Right renal cortex interstitium (tissue), 3 donors: ENCODE data around the gene ANP32A. TPM values are rescaled to one million over a fixed set of nuclear protein-coding genes. Genes with fewer than 3 reads are reported as not detected.
A peak's percentile ranks its signal among the peaks of the same experiment; 100 is the strongest.
"Not testable (repeated sequence)": the region's sequence is repeated elsewhere in the genome, so short reads cannot be mapped to it uniquely, and the experiment has no call there.

Experiments used
- DNase-seq, 3 donors: peaks; one replicate each; pipeline ENCODE4 v3.0.0-alpha.2; 2013; ENCODE audit warnings: low read depth in 3 of 3, low spot score in 2 of 3
- polyA plus RNA-seq, 3 donors: library from polyadenylated mRNA; unstranded; fragments of 120-200 nt; gene quantifications; one replicate each; pipeline ENCODE4 v1.2.1, GENCODE V29; 2013; ENCODE audit not compliant: insufficient read length in 3 of 3

ANP32A gene
- polyA plus RNA-seq = 100 to 1,000 TPM; 303 to 333 (median 312) TPM

DNA sequence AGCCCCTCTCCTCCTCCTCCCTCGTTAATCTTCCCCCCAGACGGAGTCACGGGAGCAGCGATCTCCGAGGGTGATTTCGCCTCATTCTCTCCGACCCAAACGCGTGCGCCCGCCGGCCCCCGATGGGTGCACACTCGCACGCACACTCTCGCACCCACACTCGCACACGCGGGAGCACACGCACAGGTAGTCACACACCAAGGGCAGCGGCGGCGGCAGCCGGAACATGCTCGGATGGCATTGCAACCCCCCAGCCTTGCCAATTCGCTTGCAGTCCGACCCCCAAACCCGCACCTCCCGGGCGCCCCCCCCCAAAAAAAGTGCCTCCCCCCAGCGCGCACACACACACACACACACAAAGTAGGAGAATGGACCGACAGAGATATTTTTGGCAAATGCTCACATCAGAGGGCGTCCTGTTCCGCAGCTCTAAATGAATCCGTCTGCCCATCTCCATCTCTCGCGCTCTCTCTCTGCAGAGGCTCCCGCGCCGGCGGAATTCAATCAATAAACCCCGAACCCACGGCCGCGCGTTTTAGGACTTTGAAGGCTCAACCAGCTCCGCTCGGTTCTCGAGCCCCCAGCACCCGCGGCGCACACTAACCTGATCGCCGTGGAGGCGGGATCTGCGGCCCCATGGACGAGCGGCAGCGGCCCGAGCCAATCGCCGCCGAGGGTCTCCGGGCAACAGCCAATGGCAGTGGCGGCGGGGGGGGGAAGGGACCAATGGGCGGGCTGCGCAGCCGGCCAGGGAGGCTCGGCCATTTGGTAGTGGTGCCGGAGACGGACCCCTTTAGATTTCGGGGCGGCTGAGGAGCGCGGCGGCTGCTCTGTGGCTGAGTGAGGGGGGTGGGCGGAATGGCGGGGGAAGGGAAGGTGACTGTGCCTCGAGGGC lies at the start of gene ANP32A:
ANP32A (minus strand) TSS at position 601 of the 895 bp plus-strand sequence; CDS start at position 457, 144 bp downstream.
- peak; percentile 86 to 91 (median 90) for DNase-seq

DNA sequence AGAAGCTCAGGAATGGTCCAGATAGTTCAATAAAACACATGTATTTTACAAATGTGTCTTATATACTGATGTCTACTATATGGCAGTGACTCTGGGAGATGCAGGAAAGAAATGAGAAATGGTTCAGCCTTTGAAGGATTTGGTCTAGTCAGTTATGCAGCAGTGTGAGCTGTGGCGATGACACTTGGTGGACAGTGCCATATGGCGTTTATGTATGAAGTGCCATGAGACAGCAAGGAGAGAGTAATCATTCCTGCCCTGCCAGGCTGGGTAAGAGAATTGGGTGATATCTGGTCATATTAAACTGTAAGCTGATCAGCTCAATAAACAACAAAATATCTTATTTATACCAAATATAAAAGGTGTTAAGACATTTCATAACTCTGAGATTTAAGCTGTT lies 47.6 kb upstream of the ANP32A start:
- DNase-seq = no peak

DNA sequence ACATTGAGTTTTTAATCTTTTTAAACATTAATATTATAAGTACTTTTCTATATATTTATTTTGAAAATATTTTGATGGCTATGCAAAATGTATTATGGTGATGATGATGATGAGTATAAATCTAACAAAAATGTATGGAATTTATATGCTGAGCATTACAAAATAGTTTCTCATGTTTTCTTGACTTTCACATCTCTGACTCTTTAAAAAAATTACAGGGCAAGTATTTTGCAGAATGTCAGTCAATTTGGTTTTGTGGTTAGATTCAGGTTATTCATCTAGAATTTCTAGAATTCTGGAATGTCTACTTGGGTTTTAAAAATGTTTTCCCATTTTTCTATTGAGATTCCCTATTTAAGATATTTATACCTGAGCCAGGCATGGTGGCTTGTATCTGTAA lies 41.7 kb upstream of the ANP32A start:
- no peak for DNase-seq

DNA sequence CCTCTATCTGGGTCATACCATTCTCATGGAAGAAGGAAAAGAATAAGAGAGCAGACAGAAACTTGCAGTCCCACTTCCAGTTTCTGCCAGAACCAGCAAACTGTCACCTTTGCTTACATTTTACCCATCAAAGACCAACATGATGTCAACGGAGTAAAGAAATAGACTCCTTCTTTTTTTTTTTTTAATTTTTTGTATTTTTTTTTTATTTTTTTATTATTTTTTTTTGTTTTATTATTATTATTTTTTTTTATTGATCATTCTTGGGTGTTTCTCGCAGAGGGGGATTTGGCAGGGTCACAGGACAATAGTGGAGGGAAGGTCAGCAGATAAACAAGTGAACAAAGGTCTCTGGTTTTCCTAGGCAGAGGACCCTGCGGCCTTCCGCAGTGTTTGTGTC lies 38.0 kb upstream of the ANP32A start:
- not testable (repeated sequence) for DNase-seq

DNA sequence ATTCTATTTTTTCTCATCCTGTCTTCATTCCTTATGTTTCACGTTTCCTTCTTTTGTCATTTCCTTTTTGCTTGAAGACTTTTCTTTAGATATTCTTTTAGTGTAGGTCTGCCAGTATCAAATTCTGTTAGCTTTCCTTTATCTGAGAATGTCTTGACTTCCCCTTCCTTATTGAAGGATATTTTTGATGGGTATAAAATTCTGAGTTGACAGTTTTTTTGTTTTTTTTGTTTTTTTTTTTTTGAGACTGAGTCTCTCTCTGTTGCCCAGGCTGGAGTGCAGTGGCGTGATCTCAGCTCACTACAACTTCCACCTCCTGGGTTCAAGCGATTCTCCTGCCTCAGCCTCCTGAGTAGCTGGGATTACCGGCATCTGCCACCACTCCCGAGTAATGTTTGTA lies 36.7 kb upstream of the ANP32A start:
- not testable (repeated sequence) for DNase-seq

DNA sequence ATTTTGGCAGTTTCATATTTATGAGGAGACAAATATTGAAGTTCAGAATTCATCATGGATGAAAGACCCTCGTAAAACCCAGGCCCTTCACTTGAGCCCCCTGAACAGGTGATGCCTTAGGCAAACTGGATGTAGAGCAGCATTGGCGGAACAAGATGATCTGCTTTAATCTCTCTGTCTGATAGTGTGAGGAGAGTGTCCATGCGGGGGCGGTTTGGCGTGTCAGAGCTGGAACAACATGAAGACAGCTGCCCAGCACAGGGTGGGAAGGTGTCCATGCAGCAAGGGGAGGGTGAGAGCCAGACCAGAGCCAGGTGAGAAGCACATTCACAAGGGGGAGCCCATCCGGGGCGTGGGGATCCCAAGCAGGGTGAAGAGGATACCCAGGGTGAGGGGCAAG lies 31.8 kb upstream of the ANP32A start:
- DNase-seq = no peak

DNA sequence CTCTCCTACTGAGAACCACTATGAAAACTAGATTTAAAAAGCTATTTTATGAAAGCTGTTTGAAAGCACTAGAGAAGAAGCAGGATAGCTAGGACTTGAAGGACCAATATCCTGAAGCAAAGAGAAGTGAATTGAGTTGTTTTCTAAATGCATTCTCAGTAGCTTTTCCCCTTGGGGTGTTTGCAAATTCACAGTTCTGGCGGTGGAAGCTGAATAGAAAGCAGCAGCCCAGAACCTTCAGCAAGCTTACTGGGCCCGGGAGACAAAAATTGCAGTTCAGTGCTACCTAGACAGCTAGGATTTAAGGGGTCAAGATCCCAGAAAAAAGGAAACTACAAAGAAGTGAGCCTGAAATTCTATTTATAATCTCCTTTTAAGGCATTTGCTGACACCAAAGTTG lies 31.3 kb upstream of the ANP32A start:
- no peak for DNase-seq

DNA sequence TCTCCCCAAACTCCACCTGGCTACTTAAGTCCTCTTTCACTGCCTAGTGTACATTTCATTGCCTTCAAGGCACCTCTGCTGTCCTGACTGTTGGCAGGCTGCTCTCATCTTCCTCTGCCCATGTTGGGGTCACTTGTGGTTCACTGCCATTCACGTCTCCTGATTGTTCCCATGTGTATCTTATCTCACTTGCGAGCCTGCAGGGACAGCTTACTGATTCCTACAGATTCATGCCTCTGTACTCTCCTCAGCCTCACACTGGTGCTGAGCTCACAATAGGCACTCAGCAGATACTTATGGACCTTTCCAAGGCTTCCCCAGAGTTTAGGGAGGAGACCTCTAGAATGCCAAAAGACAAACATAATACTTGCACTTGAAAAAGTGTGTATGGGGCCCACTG lies 28.8 kb upstream of the ANP32A start:
- no peak for DNase-seq

DNA sequence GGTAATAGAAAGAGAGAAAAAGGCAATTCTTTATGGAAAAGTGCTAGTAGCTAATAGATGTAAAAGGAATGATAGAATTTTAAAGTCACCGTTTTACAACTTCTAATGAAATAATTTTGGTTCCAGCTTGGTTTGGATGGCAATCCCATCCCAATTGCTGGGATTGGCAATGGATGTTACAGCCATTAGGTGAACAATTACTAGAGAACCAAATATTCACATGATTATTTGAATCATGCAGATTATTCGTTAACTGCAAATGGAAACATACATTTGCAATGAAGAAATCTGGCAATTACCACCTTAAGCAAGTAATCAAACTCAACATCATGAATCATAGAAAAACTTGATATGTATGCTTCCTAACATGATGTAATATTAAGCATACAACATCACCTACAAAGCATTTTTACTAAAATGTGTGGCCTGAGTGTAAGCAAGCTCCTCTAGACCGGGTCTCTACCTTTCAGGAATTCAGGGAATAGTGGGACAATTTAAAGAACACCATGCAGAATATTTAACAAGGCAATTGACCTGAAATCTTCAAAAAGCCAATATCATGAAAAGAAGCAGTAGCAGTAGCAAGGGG lies 26.2 kb upstream of the ANP32A start:
- DNase-seq = no peak

DNA sequence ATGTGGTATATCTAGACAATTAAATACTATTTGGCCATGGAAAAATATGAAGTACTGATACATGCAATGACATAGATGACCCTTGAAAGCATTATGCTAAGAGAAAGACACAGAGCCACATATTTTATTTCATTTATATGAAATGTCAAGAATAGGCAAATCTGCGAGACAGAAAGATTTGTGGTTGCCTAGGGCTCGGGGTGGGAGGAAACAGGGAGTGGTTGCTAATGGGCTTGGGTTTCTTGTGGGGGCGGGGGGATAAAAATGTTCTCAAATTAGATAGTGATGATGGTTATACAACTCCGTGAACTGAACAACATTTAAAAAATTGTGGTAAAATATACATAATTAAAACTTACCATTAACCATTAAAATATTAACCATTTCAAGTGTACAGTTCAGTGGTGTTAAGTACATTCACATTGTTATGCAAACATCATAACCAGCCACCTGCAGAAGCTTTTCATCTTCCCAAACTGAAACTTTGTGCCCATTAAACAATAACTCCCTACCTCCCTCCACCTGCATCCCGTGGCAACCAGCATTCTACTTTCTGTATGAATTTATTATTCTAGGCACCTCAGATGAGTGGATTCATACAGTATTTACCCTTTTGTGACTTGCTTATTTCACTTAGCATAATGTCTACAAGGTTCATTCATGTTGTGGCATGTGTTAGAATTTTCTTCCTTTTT lies 24.3 kb upstream of the ANP32A start:
- DNase-seq = no peak

DNA sequence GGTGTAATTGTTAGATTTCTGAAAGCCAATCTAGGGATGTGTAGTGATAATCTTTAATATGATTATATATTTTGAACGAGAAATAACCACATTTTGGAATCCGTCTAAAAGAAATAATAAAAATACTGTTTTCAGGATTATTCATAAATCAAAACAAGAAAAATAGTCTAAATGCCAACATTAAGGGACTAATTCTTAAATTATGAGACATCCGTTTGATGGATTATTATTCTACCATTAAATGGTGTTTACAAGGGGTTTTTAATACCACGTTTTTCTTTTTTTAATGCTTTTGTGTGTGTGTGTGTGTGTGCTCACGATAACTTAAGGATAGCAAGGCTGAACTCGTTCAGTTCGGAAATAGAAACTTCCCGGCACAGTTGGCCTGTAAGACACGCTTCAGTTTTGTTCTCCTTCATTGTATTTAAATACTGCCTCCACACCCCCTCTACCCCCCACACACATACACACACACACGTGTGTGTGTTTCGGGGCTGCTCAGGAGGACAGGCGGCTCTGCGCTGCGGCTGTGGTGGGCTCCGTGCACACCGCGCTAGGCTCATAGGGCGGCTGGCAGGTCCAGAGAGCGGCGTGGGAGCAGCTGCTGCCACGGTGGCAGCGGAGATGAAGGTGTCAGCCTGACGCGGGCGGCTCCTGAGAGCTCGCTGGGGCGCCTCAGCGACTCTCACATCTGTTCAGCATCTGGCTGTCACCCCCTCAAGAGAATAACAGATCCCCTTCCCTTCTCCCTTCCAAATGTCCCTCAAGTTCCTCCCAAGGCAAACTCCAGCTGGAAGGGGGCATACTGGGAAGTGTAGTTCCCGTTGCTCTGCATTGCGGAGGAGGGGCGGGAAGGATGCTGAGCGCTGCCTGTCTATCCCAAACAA lies 23.0 kb upstream of the ANP32A start:
- no peak for DNase-seq

DNA sequence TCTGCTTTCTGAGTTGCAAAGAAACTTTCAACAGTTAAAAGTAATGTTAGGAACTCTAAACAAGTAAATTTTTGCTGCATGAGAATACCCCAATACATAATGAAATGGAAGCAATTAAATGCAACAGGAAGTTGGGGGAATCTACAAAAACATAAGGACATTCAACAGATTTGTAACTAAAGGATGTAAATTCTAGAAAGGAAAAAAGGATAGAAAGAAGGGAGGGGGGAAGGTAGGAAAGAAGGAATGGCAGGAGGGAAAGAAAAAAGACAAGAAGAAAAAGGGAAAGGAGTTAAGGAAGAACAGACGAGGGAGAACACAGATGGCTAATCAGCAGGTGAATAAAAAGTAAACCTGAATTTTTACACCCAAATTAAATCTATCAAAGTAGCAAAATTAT lies 22.3 kb upstream of the ANP32A start:
- DNase-seq = no peak

DNA sequence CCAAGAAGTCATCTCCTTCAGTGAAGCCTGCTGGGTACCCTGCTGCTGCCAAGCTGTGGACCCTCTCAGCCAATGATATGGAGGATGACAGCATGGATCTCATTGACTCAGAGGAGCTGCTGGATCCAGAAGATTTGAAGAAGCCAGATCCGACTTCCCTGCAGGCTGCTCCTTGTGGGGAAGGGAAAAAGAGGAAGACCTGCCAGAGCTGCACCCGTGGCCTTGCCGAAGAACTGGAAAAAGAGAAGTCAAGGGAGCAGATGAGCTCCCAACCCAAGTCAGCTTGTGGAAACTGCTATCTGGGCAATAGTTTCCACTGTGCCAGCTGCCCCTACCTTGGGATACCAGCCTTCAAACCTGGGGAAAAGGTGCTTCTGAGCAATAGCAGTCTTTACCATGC lies 13.7 kb upstream of the ANP32A start:
- no peak for DNase-seq

DNA sequence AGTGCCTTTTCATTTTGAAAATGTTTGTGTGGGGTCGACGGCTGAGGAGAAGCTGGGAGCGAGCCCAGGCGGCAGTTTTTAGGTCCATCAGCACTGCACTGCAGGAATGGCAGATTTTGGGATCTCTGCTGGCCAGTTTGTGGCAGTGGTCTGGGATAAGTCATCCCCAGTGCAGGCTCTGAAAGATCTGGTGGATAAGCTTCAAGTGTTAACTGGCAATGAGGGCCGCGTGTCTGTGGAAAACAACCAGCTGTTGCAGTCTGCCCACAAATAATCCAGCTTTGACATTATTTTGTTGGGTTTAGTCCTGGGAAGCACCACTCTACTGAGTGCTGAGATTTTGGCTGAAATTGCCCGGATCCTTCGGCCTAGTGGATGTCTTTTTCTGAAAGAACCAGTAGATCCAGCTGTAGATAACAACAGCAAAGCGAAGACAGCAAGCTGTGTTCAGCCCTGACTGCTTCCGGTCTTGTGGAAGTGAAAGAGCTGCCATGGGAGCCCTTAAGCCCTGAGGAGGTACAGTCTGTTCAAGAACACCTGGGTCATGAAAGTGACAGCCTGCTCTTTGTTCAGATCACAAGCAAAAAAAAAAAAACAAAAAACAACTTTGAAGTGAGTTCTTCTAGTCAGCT lies 13.1 kb upstream of the ANP32A start:
- DNase-seq = no peak

DNA sequence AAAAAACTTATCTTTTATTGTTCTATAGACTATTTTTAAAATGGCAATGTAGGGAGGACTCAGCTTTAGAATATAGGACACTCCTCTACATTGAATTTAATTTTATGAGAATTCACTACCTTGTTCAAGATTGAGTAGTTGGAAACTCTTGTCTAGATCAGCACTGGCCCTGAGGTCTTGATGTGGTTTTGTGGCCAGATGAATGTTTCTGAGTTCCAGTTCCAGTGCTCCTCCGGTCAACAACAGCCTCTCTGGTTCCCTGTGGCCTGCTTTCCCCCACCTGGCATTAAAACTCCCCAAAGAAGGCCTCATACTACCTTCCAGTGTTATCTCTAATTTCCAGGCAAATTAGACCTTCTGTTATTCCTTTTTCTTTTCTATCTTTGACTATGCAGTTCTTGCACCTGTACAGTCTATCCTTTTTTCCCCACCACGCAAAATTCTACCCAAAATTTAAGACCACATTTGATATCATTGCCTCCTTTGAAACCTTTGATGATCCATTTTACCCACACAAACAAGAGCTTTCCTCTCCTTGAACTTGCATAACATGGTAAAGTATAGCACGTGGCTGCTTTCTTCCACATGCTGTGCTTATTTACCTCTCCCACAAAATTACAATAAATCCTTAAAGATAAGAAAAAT lies 9.6 kb upstream of the ANP32A start:
- no peak for DNase-seq

DNA sequence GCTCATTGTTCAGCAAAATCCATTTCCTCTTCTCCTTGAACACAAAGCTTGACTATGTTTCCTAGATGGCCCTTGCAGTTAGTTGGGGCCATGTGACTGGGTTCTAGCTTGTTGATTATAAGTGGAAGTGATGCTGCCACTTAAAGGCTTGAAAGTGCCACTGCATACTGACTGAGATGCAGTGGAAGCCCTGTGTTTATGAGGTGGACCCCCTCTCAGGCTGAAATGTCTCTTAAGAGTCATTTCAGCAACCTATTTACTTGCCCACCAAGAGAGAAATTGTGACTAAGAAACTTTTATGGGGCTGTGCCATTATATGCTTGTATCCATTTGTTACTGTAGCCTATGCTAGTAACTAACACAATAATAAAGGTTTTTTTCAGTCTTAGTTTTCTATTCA lies 8.4 kb upstream of the ANP32A start:
- DNase-seq = no peak

DNA sequence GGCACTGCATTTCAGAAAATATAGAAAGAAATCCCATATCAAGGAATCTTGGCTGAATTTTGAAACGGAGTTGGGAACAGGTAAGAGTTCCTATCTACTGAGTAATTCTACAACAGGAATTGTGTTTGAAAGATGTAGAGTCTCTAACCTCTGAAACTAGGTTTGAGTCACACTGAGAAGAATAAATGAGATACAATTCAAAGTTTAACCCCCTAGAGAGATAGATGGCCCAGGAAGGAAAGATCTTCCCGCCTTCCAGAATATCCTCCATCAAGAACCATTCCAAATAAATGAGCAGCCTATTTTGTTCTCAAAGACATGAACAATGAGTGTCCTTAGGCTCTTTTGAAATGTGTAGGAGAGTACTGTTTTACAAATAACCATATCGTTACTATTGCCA lies 2.9 kb upstream of the ANP32A start:
- DNase-seq = no peak

DNA sequence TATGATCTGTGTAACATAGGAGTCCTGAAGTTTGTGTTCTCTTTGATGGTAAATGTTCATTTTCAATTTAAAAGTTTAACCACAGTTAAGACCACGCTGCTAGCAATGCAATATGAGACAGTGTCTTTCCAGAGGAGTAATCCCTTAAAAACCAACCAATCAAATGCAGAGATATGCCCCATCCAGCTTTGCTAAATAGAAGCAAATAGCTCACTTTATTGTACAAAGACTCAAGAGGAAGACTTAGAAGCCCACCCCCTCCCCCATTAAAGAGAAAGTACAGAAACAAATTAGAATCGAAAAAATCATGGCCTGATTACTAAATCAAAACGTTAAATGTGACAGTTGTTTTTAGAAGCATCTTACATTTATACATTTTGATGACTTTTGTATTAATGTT lies 2.1 kb upstream of the ANP32A start:
- no peak for DNase-seq

DNA sequence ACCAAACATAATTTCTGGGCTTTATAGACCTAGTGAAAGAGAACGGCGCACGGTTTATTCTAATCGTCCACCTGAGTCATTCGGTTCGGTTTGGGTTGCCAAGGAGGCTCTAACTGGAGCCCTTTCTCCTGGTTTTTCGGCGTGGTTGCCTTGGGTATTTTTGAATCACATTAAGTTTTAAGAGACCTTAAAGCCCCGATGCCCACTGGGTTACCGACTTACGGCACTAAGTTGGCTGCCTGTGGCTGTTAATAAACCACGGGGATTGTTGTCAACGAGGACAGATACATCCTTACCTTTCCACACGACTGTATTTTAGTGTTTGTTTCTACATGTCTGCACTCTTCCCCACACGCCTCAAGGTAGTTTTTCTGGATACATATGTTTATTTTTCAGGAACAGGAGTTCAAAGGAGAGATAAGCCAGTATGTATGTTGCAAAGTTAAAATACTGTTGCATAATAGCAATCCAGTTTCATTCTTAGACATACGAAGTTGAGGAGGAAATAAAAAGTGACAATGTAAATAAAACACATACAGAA lies 1.2 kb upstream of the ANP32A start:
- DNase-seq = no peak
